K562 (cell line): ENCODE measurements around the gene MRPS24. TPM values are rescaled to one million over a fixed set of nuclear protein-coding genes. Genes with fewer than 3 reads are reported as not detected.

Source experiments
- ATAC-seq: fragments of 200-7000 bp; cut with Tn5 transposase; 3 replicates; pipeline ENCODE4 v1.9.1; 2020; ENCODE audit warnings: moderate library complexity
- BruUV-seq: library from RNA; stranded (reverse); fragments of 400-500 nt; replicated peaks from 2 replicates; lab custom pipeline; 2021; lab: Mats Ljungman, UMichigan
- CTCF ChIA-PET: fragments of 300-600 bp; formaldehyde crosslinking; extraction: SDS; loops from one replicate; lab custom pipeline; 2021; ENCODE audit warnings: low intra/inter-chr PET ratio; lab: Yijun Ruan, JAX
- POLR2A ChIA-PET: fragments of 300-600, 350-650 bp; sonication (Branson Sonifier 250); formaldehyde crosslinking; extraction: SDS; loops from one replicate; lab custom pipeline; 2021; ENCODE audit warnings: antibody characterized with exemption, inconsistent platforms; lab: Yijun Ruan, JAX
- DNase-seq, 4 experiments: peaks; one replicate each; pipeline versions ENCODE4 v3.0.0 to v3.0.0-alpha.2; 2011 to 2018; ENCODE audit warnings: low spot score in 3 of 4, mixed read lengths in 3 of 4; ENCODE audit errors: extremely low read depth in 1 of 4
- FAIRE-seq: peaks from 2 replicates; lab custom pipeline; 2011; peaks lifted over from hg19 to GRCh38; lab: Jason Lieb, UNC
- H2AFZ ChIP-seq: 2 replicates; pipeline ENCODE4 v1.6.0; 2011; ENCODE audit warnings: low read depth, low read length, control low read depth, inconsistent platforms
- H3K27ac ChIP-seq: fragments of 200-600 bp; 3 replicates; pipeline ENCODE4 v1.8.0; 2011; ENCODE audit warnings: low read depth, mild to moderate bottlenecking, control low read depth, inconsistent platforms, low read length, moderate library complexity, mixed read lengths; ENCODE audit errors: extremely low read depth
- H3K27me3 ChIP-seq, 2 experiments: fragments of 300-600 bp in 1 of 2; 2 replicates in 1 of 2; 3 replicates in 1 of 2; pipeline versions ENCODE4 v1.6.0 to v1.8.0; 2011; ENCODE audit warnings: inconsistent platforms in 2 of 2, low read length in 2 of 2, mild to moderate bottlenecking in 1 of 2, mixed read lengths in 1 of 2, moderate library complexity in 1 of 2; ENCODE audit not compliant: control insufficient read depth in 2 of 2, insufficient read depth in 2 of 2
- H3K36me3 ChIP-seq: fragments of 300-600 bp; 3 replicates; pipeline ENCODE4 v1.8.0; 2011; ENCODE audit warnings: mild to moderate bottlenecking, low read length, inconsistent platforms; ENCODE audit not compliant: control insufficient read depth, insufficient read depth
- H3K4me1 ChIP-seq, 2 experiments: fragments of 200-600 bp in 1 of 2; replicated peaks in 1 of 2; 2 replicates in 1 of 2; 3 replicates in 1 of 2; pipeline versions ENCODE4 v1.5.1 to v1.8.0; 2011; ENCODE audit warnings: inconsistent platforms in 2 of 2, low read length in 2 of 2, mild to moderate bottlenecking in 1 of 2, mixed read lengths in 1 of 2, moderate library complexity in 1 of 2; ENCODE audit not compliant: control insufficient read depth in 2 of 2, insufficient read depth in 2 of 2
- H3K4me2 ChIP-seq: 2 replicates; pipeline ENCODE4 v1.6.1; 2011; ENCODE audit warnings: low read length, control low read depth, inconsistent platforms, mixed read lengths; ENCODE audit not compliant: insufficient read depth
- H3K4me3 ChIP-seq: fragments of 200-600 bp; sonication (generic), shearing (Covaris generic); 2 replicates; pipeline ENCODE4 v1.5.1; 2016; ENCODE audit warnings: control low read depth, inconsistent platforms
- H3K79me2 ChIP-seq: fragments of 200-600 bp; 3 replicates; pipeline ENCODE4 v1.8.0; 2011; ENCODE audit warnings: low read length, inconsistent platforms; ENCODE audit not compliant: control insufficient read depth, insufficient read depth
- H3K9ac ChIP-seq, 2 experiments: 2 replicates each; pipeline versions ENCODE4 v1.6.0 to v1.6.1; 2011; ENCODE audit warnings: low read depth in 2 of 2, low read length in 2 of 2, control low read depth in 1 of 2, inconsistent platforms in 1 of 2, mild to moderate bottlenecking in 1 of 2, mixed read lengths in 1 of 2; ENCODE audit not compliant: insufficient read depth in 1 of 2
- H3K9me1 ChIP-seq: one replicate; pipeline ENCODE4 v1.6.0; 2011; ENCODE audit warnings: inconsistent platforms, mild to moderate bottlenecking, low read length, moderate library complexity; ENCODE audit not compliant: control insufficient read depth, insufficient read depth
- H3K9me3 ChIP-seq: replicated peaks from 2 replicates; pipeline ENCODE4 v1.5.1; 2011; ENCODE audit warnings: low read depth, low read length, inconsistent platforms; ENCODE audit not compliant: control insufficient read depth, insufficient read depth
- H4K20me1 ChIP-seq: replicated peaks from 2 replicates; pipeline ENCODE4 v1.6.1; 2011; ENCODE audit warnings: low read length, inconsistent platforms, mixed read lengths; ENCODE audit not compliant: control insufficient read depth, insufficient read depth
- DNMT1 ChIP-seq: fragments of 450-650 bp; IDR thresholded peaks from 2 replicates; pipeline ENCODE4 v1.6.1; 2016; ENCODE audit warnings: antibody characterized with exemption, mild to moderate bottlenecking
- ETV1 ChIP-seq: fragments of 450-650 bp; conservative IDR thresholded peaks from 2 replicates; pipeline ENCODE4 v1.6.1; 2016; ENCODE audit warnings: missing genetic modification characterization, control low read depth, low read depth, missing compliant biosample characterization
- HNRNPL ChIP-seq: fragments of 200-400 bp; formaldehyde crosslinking; IDR thresholded peaks from 2 replicates; pipeline ENCODE4 v1.6.1; 2017; ENCODE audit warnings: low read depth, mild to moderate bottlenecking, low read length
- MTF1 ChIP-seq: fragments of 250-450 bp; sonication (Bioruptor Pico); IDR thresholded peaks from 2 replicates; pipeline ENCODE4 v1.9.0; 2021; ENCODE audit warnings: moderate library complexity, mild to moderate bottlenecking, inconsistent platforms, borderline replicate concordance
- RERE ChIP-seq: sonication (generic); formaldehyde crosslinking; IDR thresholded peaks from 2 replicates; pipeline ENCODE4 v1.8.0; 2023; ENCODE audit warnings: missing genetic modification reagents, mild to moderate bottlenecking, borderline replicate concordance
- SMARCA4 ChIP-seq: fragments of 450-650 bp; IDR thresholded peaks from 2 replicates; pipeline ENCODE4 v1.6.1; 2016
- TGIF2 ChIP-seq: sonication (generic); formaldehyde crosslinking; IDR thresholded peaks from 2 replicates; pipeline ENCODE4 v1.8.1; 2022; ENCODE audit warnings: mild to moderate bottlenecking, missing genetic modification reagents, moderate library complexity
- ZBTB26 ChIP-seq: fragments of 450-650 bp; formaldehyde crosslinking; IDR thresholded peaks from 2 replicates; pipeline ENCODE4 v1.4.0; 2022; ENCODE audit warnings: missing genetic modification characterization
- ZNF384 ChIP-seq: IDR thresholded peaks from 2 replicates; pipeline ENCODE4 v1.6.1; 2012; ENCODE audit warnings: low read depth, low read length, improper control_type of control experiment
- WGBS: fragments of 100-300 bp; shearing (Covaris generic); methylation state at CpG from one replicate; pipeline ENCODE4 v1.1.6; 2016; ENCODE audit warnings: low coverage, mixed read lengths; ENCODE audit not compliant: insufficient coverage; ENCODE audit errors: missing lambda C conversion rate; 5-methylcytosine and 5-hydroxymethylcytosine counted together
- in situ Hi-C: fragments of 300-500 bp; cut with MboI; formaldehyde crosslinking; loops from 4 replicates; pipeline ENCODE4 v1.15.0; 2018; ENCODE audit warnings: inconsistent platforms, mixed read lengths
- intact Hi-C: fragments of 100-400 bp; cut with micrococcal nuclease; formaldehyde crosslinking; loops from 2 replicates; pipeline ENCODE4 v1.14.2; 2022
- polyA plus RNA-seq, 8 experiments: library from polyadenylated mRNA; depleted of rRNA in 4 of 8; stranded (reverse) in 5 of 8; unstranded in 3 of 8; fragments of >200 nt; fragmentation: Nextera tagmentation in 2 of 8; fragmentation: Illumina TruSeq in 1 of 8; extraction: Ambion mirVana in 2 of 8; extraction: Trizol in 1 of 8; gene quantifications; 2 replicates each; pipeline versions ENCODE4 v1.2.1 to v1.2.3, GENCODE V29; 2011 to 2014; ENCODE audit warnings: inconsistent platforms in 1 of 8, missing spikeins in 1 of 8
- total RNA-seq, 7 experiments: library from RNA; depleted of rRNA in 6 of 7; stranded (reverse); fragments of >200 nt in 6 of 7; fragmentation: Illumina TruSeq in 2 of 7; extraction: Trizol in 2 of 7; gene quantifications; 2 replicates each; pipeline versions ENCODE4 v1.2.1 to v1.2.3, GENCODE V29; 2011 to 2021; ENCODE audit warnings: low replicate concordance in 1 of 7
- TF ChIP-seq, protein P1 (sequence below): fragments of 250-450 bp; sonication (Bioruptor Pico); IDR thresholded peaks from 2 replicates; pipeline ENCODE4 v1.8.0; 2022; ENCODE audit warnings: inconsistent platforms, mild to moderate bottlenecking, moderate library complexity, borderline replicate concordance
- TF ChIP-seq, protein P2 (sequence below): fragments of 450-650 bp; formaldehyde crosslinking; IDR thresholded peaks from 2 replicates; pipeline ENCODE4 v1.4.0; 2020; ENCODE audit warnings: mild to moderate bottlenecking

MRPS24 gene
- total and polyA plus RNA-seq, 9 of the 15 experiments (the other 6 are each of a cell fraction or from before 2014, with no cell fraction given), result 51.4 to 214 (median 169) TPM

GRCh38 chr7:43851805-43852204 is 17.5 kb downstream of the MRPS24 start:
- H3K9ac ChIP-seq, result no peak overlapping the region
- no peak for DNase-seq
- WGBS, result 0% methylated on average over 2 of the region's 2 CpGs
- CTCF ChIA-PET, result no interaction called here
- no peak overlapping the region for H3K27ac ChIP-seq
- no peak for TF ChIP-seq ZBTB26 (CRISPR knock-in tag)
- TF ChIP-seq MTF1, result no peak
- TF ChIP-seq, protein P1, sequence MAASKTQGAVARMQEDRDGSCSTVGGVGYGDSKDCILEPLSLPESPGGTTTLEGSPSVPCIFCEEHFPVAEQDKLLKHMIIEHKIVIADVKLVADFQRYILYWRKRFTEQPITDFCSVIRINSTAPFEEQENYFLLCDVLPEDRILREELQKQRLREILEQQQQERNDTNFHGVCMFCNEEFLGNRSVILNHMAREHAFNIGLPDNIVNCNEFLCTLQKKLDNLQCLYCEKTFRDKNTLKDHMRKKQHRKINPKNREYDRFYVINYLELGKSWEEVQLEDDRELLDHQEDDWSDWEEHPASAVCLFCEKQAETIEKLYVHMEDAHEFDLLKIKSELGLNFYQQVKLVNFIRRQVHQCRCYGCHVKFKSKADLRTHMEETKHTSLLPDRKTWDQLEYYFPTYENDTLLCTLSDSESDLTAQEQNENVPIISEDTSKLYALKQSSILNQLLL, result no peak
- TF ChIP-seq HNRNPL, result no peak
- TF ChIP-seq ETV1 (tag), result no peak
- TF ChIP-seq, protein P2, sequence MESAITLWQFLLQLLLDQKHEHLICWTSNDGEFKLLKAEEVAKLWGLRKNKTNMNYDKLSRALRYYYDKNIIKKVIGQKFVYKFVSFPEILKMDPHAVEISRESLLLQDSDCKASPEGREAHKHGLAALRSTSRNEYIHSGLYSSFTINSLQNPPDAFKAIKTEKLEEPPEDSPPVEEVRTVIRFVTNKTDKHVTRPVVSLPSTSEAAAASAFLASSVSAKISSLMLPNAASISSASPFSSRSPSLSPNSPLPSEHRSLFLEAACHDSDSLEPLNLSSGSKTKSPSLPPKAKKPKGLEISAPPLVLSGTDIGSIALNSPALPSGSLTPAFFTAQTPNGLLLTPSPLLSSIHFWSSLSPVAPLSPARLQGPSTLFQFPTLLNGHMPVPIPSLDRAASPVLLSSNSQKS, result no peak
- TF ChIP-seq TGIF2 (CRISPR knock-in tag), result no peak
- TF ChIP-seq SMARCA4, result no peak
- TF ChIP-seq RERE (CRISPR knock-in tag), result no peak
- TF ChIP-seq DNMT1, result no peak
- TF ChIP-seq ZNF384, result no peak
- TF ChIP-seq, all 486 proteins: peak for 0
- no peak overlapping the region for H3K4me3 ChIP-seq
- H3K79me2 ChIP-seq, result no peaks in the 10 kb centered on the region
- in situ Hi-C loops, result no loop called here
- no peak overlapping the region for H3K4me2 ChIP-seq
- H3K9me3 ChIP-seq, result no peaks in the 10 kb centered on the region; the same call in 1 of the 2 replicates
- FAIRE-seq (no peak), ATAC-seq (no peak; the same call in 2 of the 3 replicates)
- no peaks in the 10 kb centered on the region for H3K4me1 ChIP-seq
- no peaks in the 10 kb centered on the region for H3K27me3 ChIP-seq
- no peaks in the 10 kb centered on the region for H4K20me1 ChIP-seq
- POLR2A ChIA-PET, result interaction anchor here (0.6 to 1.4 kb wide), 3 partner anchors 12 to 568 kb away, joined by 3 to 6 read pairs (median 3); no protein-coding TSS in a partner anchor
- no peak overlapping the region for H2AFZ ChIP-seq
- intact Hi-C loops, result no loop called here
- H3K9me1 ChIP-seq, result no peaks in the 10 kb centered on the region
- H3K36me3 ChIP-seq, result no peaks in the 10 kb centered on the region
- no TSS peak for BruUV-seq
